Measurements from ENCODE around the gene CCDC71L.

Gene CCDC71L

DNA sequence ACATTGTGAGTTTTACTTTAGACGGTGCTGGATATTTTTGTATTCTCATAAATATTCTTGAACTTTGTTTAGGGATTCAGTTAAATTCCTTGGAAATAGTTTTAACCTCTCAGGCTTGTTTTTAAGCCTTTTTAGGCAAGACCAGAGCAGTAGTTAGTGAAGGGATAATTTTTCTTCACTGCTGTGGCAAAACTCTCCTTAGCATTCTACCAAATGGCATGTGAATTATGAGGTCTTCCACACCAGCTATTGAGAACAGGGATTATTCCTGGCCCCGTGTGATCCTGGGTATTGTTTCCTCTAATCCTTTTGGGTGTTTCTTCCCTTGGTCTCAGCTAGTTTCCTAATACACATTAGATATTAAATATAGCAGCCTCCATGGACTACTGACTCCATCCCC lies 46.2 kb downstream of the CCDC71L start:
- Histone ChIP-seq H3K4me1 (ENCODE audit: control insufficient read depth, insufficient read depth, low read length, unreplicated experiment) (peaks cover 73% of the 10 kb centered on the region), H3K27ac (ENCODE audit: low read depth, low read length) (peak overlapping the region; percentile 78), H3K4me3 (ENCODE audit: low read depth, low read length) (no peak overlapping the region), H3K36me3 (ENCODE audit: insufficient read depth, low read length) (no peaks in the 10 kb centered on the region), H3K27me3 (ENCODE audit: insufficient read depth, low read length) (no peaks in the 10 kb centered on the region), H2AFZ (ENCODE audit: low read length, unreplicated experiment) (peak overlapping the region; percentile 1), H3K79me2 (ENCODE audit: control insufficient read depth, insufficient read depth, low read length, unreplicated experiment) (no peaks in the 10 kb centered on the region)

DNA sequence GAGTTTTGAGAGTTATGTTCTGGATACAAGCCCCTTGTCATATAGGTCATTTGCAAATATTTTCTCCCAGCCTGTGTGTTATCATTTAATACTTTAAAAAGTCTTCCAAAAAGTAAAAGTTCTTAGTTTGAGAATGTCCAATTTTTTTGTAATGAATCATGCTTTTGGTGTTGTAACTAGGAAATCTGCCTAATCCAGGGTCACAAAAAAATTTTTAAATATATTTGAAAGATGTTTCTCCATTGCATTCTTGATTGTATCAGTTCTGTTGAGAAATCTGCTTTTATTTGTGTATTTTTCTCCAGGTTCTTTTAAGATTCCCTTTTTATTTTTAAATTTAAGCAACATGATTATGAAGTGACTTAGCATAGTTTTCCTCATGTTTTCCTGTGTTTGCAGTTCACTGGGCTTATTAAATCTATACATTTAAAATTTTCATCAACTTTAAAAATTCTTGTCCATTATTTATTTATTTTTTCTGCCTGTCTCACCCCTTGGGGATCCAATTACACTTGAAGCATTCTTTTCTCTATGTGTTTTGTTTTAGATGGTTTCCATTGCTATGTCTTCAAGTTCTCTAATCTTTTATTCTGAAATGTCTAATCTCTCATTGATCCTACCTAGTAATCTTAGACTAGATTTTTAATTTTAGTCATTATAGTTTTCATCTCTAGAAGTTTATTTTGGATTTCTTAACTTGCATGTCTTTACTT lies 47.0 kb downstream of the CCDC71L start:
- Histone ChIP-seq H3K36me3 (ENCODE audit: insufficient read depth, low read length) (no peaks in the 10 kb centered on the region), H3K4me1 (ENCODE audit: control insufficient read depth, insufficient read depth, low read length, unreplicated experiment) (peaks cover 80% of the 10 kb centered on the region), H3K4me3 (ENCODE audit: low read depth, low read length) (no peak overlapping the region), H2AFZ (ENCODE audit: low read length, unreplicated experiment) (peak overlapping the region; percentile 1), H3K79me2 (ENCODE audit: control insufficient read depth, insufficient read depth, low read length, unreplicated experiment) (no peaks in the 10 kb centered on the region), H3K27ac (ENCODE audit: low read depth, low read length) (peak overlapping the region; percentile 78), H3K27me3 (ENCODE audit: insufficient read depth, low read length) (no peaks in the 10 kb centered on the region)

DNA sequence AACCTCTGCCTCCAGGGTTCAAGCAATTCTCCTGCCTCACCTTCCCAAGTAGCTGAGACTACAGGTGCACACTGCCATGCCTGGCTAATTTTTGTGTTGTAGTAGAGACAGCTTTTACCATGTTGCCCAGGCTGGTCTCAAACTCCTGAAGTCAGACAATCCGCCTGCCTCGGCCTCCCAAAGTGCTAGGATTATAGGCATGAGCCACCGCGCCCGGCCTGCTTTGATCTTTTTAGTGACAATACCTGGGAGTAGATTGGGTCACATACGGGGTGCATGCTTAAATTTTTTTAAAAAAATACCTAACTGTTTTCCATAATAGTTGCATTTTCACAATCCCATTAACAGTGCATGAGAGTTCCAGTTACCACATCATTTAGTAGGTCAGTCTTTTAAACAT lies 47.7 kb downstream of the CCDC71L start:
- Histone ChIP-seq H3K4me1 (ENCODE audit: control insufficient read depth, insufficient read depth, low read length, unreplicated experiment) (peaks cover 84% of the 10 kb centered on the region), H2AFZ (ENCODE audit: low read length, unreplicated experiment) (no peak overlapping the region), H3K36me3 (ENCODE audit: insufficient read depth, low read length) (no peaks in the 10 kb centered on the region), H3K27me3 (ENCODE audit: insufficient read depth, low read length) (no peaks in the 10 kb centered on the region), H3K4me3 (ENCODE audit: low read depth, low read length) (no peak overlapping the region), H3K79me2 (ENCODE audit: control insufficient read depth, insufficient read depth, low read length, unreplicated experiment) (no peaks in the 10 kb centered on the region), H3K27ac (ENCODE audit: low read depth, low read length) (peak overlapping the region; percentile 78)

DNA sequence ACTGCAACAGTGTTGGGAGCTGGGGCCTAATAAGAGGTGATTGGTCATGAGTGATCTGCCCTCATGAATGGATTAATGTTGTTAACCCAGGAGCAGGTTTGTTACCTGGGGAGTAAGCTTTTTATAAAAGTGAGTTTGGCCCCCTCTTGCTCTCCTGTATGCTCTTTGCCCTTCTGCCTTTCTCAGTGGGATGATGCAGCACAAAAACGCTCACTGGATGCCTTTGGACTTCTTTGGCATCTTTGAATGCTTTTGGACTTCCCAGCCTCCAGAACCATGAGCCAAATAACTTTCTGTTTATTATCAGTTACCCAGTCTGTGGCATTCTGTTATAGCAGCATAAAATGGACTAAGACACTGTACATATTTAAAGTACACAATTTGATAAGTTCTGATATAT lies 48.5 kb downstream of the CCDC71L start:
- Histone ChIP-seq H3K36me3 (ENCODE audit: insufficient read depth, low read length) (no peaks in the 10 kb centered on the region), H3K4me1 (ENCODE audit: control insufficient read depth, insufficient read depth, low read length, unreplicated experiment) (peaks cover 76% of the 10 kb centered on the region), H2AFZ (ENCODE audit: low read length, unreplicated experiment) (peak overlapping the region; percentile 84), H3K27ac (ENCODE audit: low read depth, low read length) (peak overlapping the region; percentile 78), H3K27me3 (ENCODE audit: insufficient read depth, low read length) (no peaks in the 10 kb centered on the region), H3K79me2 (ENCODE audit: control insufficient read depth, insufficient read depth, low read length, unreplicated experiment) (no peaks in the 10 kb centered on the region), H3K4me3 (ENCODE audit: low read depth, low read length) (no peak overlapping the region)

DNA sequence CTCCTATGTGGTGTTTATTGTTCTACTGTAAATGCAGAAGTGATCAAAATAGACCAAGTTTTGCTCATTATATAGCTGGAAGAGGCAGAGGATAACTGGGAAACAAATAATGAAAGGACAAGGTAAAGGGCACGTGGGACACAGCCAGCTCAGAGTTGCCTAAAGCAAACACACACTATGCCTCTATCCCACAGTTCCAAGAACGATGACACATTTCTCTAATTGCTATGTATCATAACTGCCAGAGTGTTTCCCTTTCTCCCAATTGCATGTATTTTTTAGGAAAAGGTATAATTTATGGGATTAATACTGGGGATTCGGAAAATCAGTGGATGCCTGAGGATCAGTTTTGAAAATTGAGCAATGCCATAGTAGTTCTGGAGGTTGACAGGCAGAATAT lies 49.0 kb downstream of the CCDC71L start:
- Histone ChIP-seq H3K36me3 (ENCODE audit: insufficient read depth, low read length) (no peaks in the 10 kb centered on the region), H3K4me3 (ENCODE audit: low read depth, low read length) (no peak overlapping the region; the same call in 1 of the 2 replicates), H3K27ac (ENCODE audit: low read depth, low read length) (peak overlapping the region; percentile 67), H3K79me2 (ENCODE audit: control insufficient read depth, insufficient read depth, low read length, unreplicated experiment) (no peaks in the 10 kb centered on the region), H3K4me1 (ENCODE audit: control insufficient read depth, insufficient read depth, low read length, unreplicated experiment) (peaks cover 76% of the 10 kb centered on the region), H2AFZ (ENCODE audit: low read length, unreplicated experiment) (peak overlapping the region; percentile 84), H3K27me3 (ENCODE audit: insufficient read depth, low read length) (no peaks in the 10 kb centered on the region)

DNA sequence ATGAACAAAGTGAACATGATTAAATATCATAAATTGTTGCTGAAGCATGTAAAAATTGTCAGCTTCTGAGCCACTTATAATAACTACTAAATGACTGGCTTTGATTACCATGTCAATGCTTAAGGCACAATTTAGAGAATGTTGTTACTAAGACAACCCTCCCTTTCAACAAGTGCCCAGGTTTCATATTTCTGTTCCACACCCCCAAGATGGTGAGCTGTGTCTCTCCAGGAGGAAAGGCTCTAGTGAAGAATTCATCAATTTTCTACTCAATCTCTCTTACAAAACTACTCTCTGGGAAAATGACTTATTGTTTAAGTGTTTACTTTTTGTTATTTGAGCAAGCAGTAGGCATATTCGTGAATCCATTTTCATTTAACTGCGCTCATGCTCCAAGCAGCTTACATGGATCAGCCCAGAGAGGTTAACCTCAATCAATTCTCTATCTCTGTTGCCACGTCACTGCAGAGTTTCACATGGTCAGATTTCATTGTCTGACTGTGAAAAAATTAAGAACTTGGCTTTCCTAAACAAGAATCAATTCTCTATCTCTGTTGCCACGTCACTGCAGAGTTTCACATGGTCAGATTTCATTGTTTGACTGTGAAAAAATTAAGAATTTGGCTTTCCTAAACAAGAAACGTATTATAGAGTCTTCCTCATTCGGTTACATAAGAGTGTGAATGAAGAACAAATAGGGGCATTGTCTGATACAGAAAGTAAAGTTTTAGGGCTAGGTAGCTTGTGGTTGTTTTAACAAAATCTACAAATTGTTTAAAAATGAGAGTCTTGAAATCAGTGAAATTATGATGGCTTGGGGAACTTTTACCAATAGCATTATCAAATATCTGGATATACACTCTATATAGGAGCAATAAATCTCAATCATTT lies 49.7 kb downstream of the CCDC71L start:
- Histone ChIP-seq H3K27me3 (ENCODE audit: insufficient read depth, low read length) (no peaks in the 10 kb centered on the region), H3K4me3 (ENCODE audit: low read depth, low read length) (no peak overlapping the region; the same call in 1 of the 2 replicates), H3K27ac (ENCODE audit: low read depth, low read length) (peak overlapping the region; percentile 67), H3K36me3 (ENCODE audit: insufficient read depth, low read length) (no peaks in the 10 kb centered on the region), H2AFZ (ENCODE audit: low read length, unreplicated experiment) (peak overlapping the region; percentile 84), H3K79me2 (ENCODE audit: control insufficient read depth, insufficient read depth, low read length, unreplicated experiment) (no peaks in the 10 kb centered on the region), H3K4me1 (ENCODE audit: control insufficient read depth, insufficient read depth, low read length, unreplicated experiment) (peaks cover 71% of the 10 kb centered on the region)

DNA sequence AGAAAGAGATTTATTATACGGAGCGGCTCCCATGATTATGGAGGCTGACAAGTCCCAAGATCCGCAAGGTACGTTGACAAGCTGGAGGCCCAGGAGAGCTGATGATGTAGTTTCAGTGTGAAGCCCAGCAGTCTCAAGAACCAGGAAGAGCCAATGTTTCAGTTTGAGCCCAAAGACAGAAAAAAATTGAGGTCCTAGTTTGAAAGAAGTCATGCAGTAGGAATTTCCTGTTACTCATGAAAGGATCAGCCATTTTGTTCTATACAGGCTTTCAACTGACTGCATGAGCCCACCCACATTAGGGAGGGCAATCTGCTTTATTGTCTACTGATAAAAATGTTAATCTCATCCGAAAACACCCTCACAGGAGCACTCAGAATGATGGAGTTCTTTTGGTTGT lies 51.5 kb downstream of the CCDC71L start:
- Histone ChIP-seq H3K4me1 (ENCODE audit: control insufficient read depth, insufficient read depth, low read length, unreplicated experiment) (peaks cover 55% of the 10 kb centered on the region), H3K4me3 (ENCODE audit: low read depth, low read length) (peak overlapping the region; percentile 28; the same call in 1 of the 2 replicates), H3K79me2 (ENCODE audit: control insufficient read depth, insufficient read depth, low read length, unreplicated experiment) (no peaks in the 10 kb centered on the region), H3K27me3 (ENCODE audit: insufficient read depth, low read length) (no peaks in the 10 kb centered on the region), H3K36me3 (ENCODE audit: insufficient read depth, low read length) (no peaks in the 10 kb centered on the region), H3K27ac (ENCODE audit: low read depth, low read length) (peak overlapping the region; percentile 88), H2AFZ (ENCODE audit: low read length, unreplicated experiment) (peak overlapping the region; percentile 81)

DNA sequence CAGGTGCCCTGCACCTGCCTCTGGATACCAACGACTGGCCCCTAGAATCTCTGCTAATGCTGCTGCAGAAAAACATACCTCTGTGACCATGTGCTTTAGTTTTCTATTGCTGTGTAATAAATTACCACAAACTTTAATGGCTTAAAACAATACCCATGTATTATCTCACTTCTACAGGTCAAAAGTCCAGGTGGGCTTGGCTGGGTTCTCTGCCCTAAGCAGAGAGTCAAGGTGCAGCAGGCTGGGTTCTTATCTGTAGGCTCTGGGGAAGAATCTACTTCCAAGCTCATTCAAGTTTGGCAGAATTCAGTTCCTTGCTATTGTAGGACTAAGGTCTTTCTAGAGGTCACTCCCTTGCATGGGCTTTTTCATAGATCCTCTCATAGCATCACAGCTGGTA lies 52.3 kb downstream of the CCDC71L start:
- no peak overlapping the region; the same call in 1 of the 2 replicates for H3K4me3 ChIP-seq (ENCODE audit: low read depth, low read length)
- H3K79me2 ChIP-seq (ENCODE audit: control insufficient read depth, insufficient read depth, low read length, unreplicated experiment) = no peaks in the 10 kb centered on the region
- H3K36me3 ChIP-seq (ENCODE audit: insufficient read depth, low read length) = no peaks in the 10 kb centered on the region
- H3K4me1 ChIP-seq (ENCODE audit: control insufficient read depth, insufficient read depth, low read length, unreplicated experiment) = peaks cover 48% of the 10 kb centered on the region
- no peaks in the 10 kb centered on the region for H3K27me3 ChIP-seq (ENCODE audit: insufficient read depth, low read length)
- H2AFZ ChIP-seq (ENCODE audit: low read length, unreplicated experiment) = peak overlapping the region; percentile 81
- peak overlapping the region; percentile 88 for H3K27ac ChIP-seq (ENCODE audit: low read depth, low read length)
